BJ (cell line): ENCODE measurements around the gene NHSL2. TPM values are rescaled to one million over a fixed set of nuclear protein-coding genes. Genes with fewer than 3 reads are reported as not detected.
"Not testable (repeated sequence)": the region's sequence is repeated elsewhere in the genome, so short reads cannot be mapped to it uniquely, and the experiment has no call there.

ENCODE experiments used
- CTCF ChIA-PET: fragments of 350-600 bp; formaldehyde crosslinking; extraction: SDS; loops from one replicate; lab custom pipeline; 2021; ENCODE audit warnings: antibody characterized with exemption, inconsistent platforms; lab: Yijun Ruan, JAX
- POLR2A ChIA-PET: fragments of 300-600 bp; sonication (Branson Sonifier 250); formaldehyde crosslinking; extraction: SDS; loops from one replicate; lab custom pipeline; 2021; ENCODE audit warnings: antibody characterized with exemption; lab: Charles Lee
- DNase-seq: peaks from one replicate; pipeline ENCODE4 v3.0.0-alpha.2; 2011; ENCODE audit warnings: low read depth
- H3K27me3 ChIP-seq: 2 replicates; pipeline ENCODE4 v1.6.0; 2011; ENCODE audit warnings: low read length; ENCODE audit not compliant: control insufficient read depth, insufficient read depth
- H3K36me3 ChIP-seq: 2 replicates; pipeline ENCODE4 v1.5.1; 2011; ENCODE audit warnings: low read length; ENCODE audit not compliant: control insufficient read depth, insufficient read depth
- H3K4me3 ChIP-seq: 2 replicates; pipeline ENCODE4 v1.5.1; 2011; ENCODE audit warnings: low read depth, mild to moderate bottlenecking, control low read depth, low read length
- CTCF ChIP-seq: IDR thresholded peaks from 2 replicates; pipeline ENCODE4 v1.5.1; 2011; ENCODE audit warnings: low read depth, mild to moderate bottlenecking, control low read depth, inconsistent platforms, low read length, moderate library complexity; ENCODE audit not compliant: insufficient read depth
- polyA plus RNA-seq: library from polyadenylated mRNA; depleted of rRNA; stranded (reverse); fragments of >200 nt; gene quantifications from 2 replicates; pipeline ENCODE4 v1.2.3, GENCODE V29; 2011

The NHSL2 gene
- polyA plus RNA-seq, 1 experiment, result 7.9 TPM

DNA sequence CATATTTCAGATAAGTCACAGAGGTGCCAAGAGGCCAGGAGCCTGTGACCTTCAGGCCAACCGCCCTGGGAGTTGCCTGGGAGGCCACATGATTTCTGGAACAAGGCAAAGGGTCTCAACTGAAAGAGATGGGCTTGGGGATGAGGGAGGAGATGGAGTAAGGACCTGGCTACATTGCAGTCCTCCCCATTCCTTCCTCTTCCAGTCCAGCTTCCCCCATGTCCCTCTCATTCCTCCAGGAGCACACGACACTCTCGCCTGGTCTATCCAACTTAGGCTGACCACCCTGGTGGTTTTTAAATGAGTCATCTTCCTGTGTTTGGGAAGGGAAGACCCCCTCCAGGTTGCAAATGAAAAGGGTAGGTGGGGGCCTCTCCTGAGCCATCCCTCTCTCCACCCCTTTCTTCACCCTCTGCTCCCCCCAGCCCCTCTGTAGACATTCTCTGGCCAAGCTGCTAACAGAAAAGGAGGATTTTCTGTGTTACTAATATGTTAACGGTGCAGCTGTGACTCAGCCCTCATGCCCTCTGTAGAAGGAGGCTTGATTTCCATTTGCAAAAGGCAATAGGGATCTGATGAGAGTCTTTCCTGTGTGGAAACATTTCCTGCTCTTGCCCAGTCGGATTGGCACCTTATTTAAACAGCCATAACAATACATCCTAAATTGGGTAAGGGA, 141.9 kb downstream of the NHSL2 start:
- ChIA-PET POLR2A (no interaction called here), CTCF (interaction anchor here (0.6 to 1.6 kb wide), 2 partner anchors 8 to 12 kb away, joined by 3 to 4 read pairs; no protein-coding TSS in a partner anchor)
- Histone ChIP-seq H3K27me3 (no peaks in the 10 kb centered on the region), H3K4me3 (no peak overlapping the region), H3K36me3 (no peaks in the 10 kb centered on the region)
- TF ChIP-seq CTCF, result no peak
- no peak for DNase-seq

GRCh38 chrX:72053508-72053907, 142.9 kb downstream of the NHSL2 start:
- no peak for DNase-seq
- ChIA-PET CTCF (no interaction called here), POLR2A (no interaction called here)
- no peak overlapping the region for H3K4me3 ChIP-seq
- TF ChIP-seq CTCF, result no peak
- no peaks in the 10 kb centered on the region for H3K36me3 ChIP-seq
- H3K27me3 ChIP-seq, result no peaks in the 10 kb centered on the region

DNA sequence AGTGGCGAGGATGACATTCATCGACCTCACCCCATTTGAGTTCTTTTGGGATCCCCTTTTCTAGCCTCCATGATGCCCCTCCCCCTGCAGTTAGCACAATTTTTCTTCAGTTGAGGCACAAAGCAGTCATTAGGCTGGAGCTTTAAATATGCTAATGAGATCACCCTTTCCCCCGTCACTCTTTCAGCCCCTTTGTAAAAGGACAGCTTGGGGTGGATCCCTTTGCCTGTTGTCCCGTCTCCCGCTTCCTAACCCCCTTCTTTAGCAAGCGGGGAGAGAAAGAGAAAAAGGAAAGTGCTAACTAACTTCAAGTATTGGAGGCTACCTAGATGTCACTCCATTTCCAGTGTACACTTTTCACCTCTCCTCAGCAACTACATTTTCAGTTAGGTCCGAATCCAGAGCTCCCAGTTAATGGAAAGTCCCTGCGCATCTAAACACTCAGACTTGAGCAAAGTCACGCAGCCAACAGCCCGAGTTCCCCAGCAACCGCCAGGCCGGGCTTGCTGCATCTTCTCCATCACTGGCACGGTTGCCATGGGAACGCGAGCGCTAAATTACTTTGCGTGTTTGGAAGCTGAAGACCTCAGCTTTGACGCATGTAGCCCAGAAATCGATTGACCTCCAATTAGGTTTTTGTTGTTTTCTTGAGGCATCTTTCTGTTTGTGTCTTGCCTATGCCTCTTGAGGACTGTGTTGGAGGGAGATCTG, 144.3 kb downstream of the NHSL2 start:
- DNase-seq, result no peak
- no peak for TF ChIP-seq CTCF
- ChIA-PET POLR2A (no interaction called here), CTCF (no interaction called here)
- no peaks in the 10 kb centered on the region for H3K36me3 ChIP-seq
- no peaks in the 10 kb centered on the region for H3K27me3 ChIP-seq
- no peak overlapping the region for H3K4me3 ChIP-seq

GRCh38 chrX:72057331-72057730, 146.7 kb downstream of the NHSL2 start:
- DNase-seq, result no peak
- Histone ChIP-seq H3K36me3 (no peaks in the 10 kb centered on the region), H3K27me3 (no peaks in the 10 kb centered on the region), H3K4me3 (no peak overlapping the region)
- ChIA-PET CTCF (no interaction called here), POLR2A (no interaction called here)
- no peak for TF ChIP-seq CTCF

- DNase-seq, result no peak
- Histone ChIP-seq H3K27me3 (no peaks in the 10 kb centered on the region), H3K4me3 (no peak overlapping the region), H3K36me3 (no peaks in the 10 kb centered on the region)
- TF ChIP-seq CTCF, result no peak
- POLR2A ChIA-PET, result no interaction called here
- CTCF ChIA-PET, result no interaction called here
These were observed 147.2 kb downstream of the NHSL2 start for GRCh38 chrX:72057849-72058248.

DNA sequence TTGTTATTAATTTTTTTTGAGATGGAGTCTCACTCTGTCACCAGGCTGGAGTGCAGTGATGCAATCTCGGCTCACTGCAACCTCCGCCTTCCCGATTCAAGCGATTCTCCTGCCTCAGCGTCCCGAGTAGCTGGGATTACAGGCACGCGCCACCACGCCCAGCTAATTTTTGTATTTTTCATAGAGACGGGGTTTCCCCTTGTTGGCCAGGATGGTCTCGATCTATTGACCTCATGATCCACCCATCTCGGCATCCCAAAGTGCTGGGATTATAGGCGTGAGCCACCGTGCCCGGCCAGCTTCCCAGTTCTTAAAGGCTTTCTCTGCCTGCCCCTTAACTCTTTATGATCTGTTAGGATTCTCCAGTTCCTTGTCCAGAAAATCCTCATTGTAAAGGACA, 147.7 kb downstream of the NHSL2 start:
- H3K4me3 ChIP-seq, CTCF ChIA-PET, H3K36me3 ChIP-seq, DNase-seq, POLR2A ChIA-PET, H3K27me3 ChIP-seq: not testable (repeated sequence)
